Mesenchymal stem cell (in vitro differentiated cells and primary cell): ENCODE measurements around the gene OBSL1.
A peak's percentile ranks its signal among the peaks of the same experiment; 100 is the strongest.

ENCODE experiments used
- DNase-seq: peaks from one replicate; pipeline ENCODE4 v3.0.0-alpha.2; 2013
- H2AFZ ChIP-seq: one replicate; pipeline ENCODE4 v1.6.1; 2013; ENCODE audit warnings: low read depth, mild to moderate bottlenecking, control low read depth, inconsistent platforms, low read length, moderate library complexity
- H2AK5ac ChIP-seq: 2 replicates; pipeline ENCODE4 v1.6.1; 2013; ENCODE audit warnings: low read length, moderate library complexity, mild to moderate bottlenecking, inconsistent platforms; ENCODE audit not compliant: severe bottlenecking
- H2BK120ac ChIP-seq: one replicate; pipeline ENCODE4 v1.6.1; 2013; ENCODE audit warnings: low read depth, mild to moderate bottlenecking, inconsistent platforms, low read length, moderate library complexity
- H2BK12ac ChIP-seq, 2 experiments: one replicate each; pipeline ENCODE4 v1.6.1; 2013; ENCODE audit warnings: inconsistent platforms in 2 of 2, low read length in 2 of 2, mild to moderate bottlenecking in 2 of 2, moderate library complexity in 2 of 2, control low read depth in 1 of 2
- H2BK15ac ChIP-seq: one replicate; pipeline ENCODE4 v1.6.1; 2013; ENCODE audit warnings: mild to moderate bottlenecking, low read depth, inconsistent platforms; ENCODE audit not compliant: poor library complexity, severe bottlenecking
- H2BK5ac ChIP-seq: 2 replicates; pipeline ENCODE4 v1.6.1; 2013; ENCODE audit warnings: low read depth, mild to moderate bottlenecking, low read length, control low read depth, inconsistent platforms; ENCODE audit not compliant: poor library complexity, severe bottlenecking
- H3K14ac ChIP-seq, 2 experiments: one replicate each; pipeline ENCODE4 v1.6.1; 2013; ENCODE audit warnings: inconsistent platforms in 2 of 2, low read length in 2 of 2, control low read depth in 1 of 2, mild to moderate bottlenecking in 1 of 2, moderate library complexity in 1 of 2
- H3K18ac ChIP-seq, 2 experiments: one replicate each; pipeline ENCODE4 v1.6.1; 2013; ENCODE audit warnings: inconsistent platforms in 2 of 2, low read length in 2 of 2, control low read depth in 1 of 2, low read depth in 1 of 2, mild to moderate bottlenecking in 1 of 2
- H3K23ac ChIP-seq, 2 experiments: one replicate each; pipeline ENCODE4 v1.6.1; 2013; ENCODE audit warnings: inconsistent platforms in 2 of 2, low read length in 2 of 2, mild to moderate bottlenecking in 2 of 2, moderate library complexity in 2 of 2, control low read depth in 1 of 2
- H3K27ac ChIP-seq: 2 replicates; pipeline ENCODE4 v1.5.1; 2013; ENCODE audit warnings: mild to moderate bottlenecking, moderate library complexity, low read length, control low read depth, inconsistent platforms; ENCODE audit not compliant: poor library complexity, severe bottlenecking
- H3K27me3 ChIP-seq, 2 experiments: 2 replicates each; pipeline versions ENCODE4 v1.6.1 to v1.7.0; 2013; ENCODE audit warnings: low read length in 2 of 2, mild to moderate bottlenecking in 2 of 2, moderate library complexity in 2 of 2, control low read depth in 1 of 2, inconsistent platforms in 1 of 2; ENCODE audit not compliant: control insufficient read depth in 1 of 2, insufficient read depth in 1 of 2
- H3K36me3 ChIP-seq, 2 experiments: 2 replicates each; pipeline versions ENCODE4 v1.6.1 to v1.7.0; 2013; ENCODE audit warnings: low read length in 2 of 2, control low read depth in 1 of 2, inconsistent platforms in 1 of 2, low read depth in 1 of 2, mild to moderate bottlenecking in 1 of 2; ENCODE audit not compliant: insufficient read depth in 2 of 2, control insufficient read depth in 1 of 2
- H3K4ac ChIP-seq, 2 experiments: one replicate each; pipeline ENCODE4 v1.6.1; 2013; ENCODE audit warnings: inconsistent platforms in 2 of 2, low read length in 2 of 2, mild to moderate bottlenecking in 2 of 2, moderate library complexity in 2 of 2, control low read depth in 1 of 2, low read depth in 1 of 2
- H3K4me1 ChIP-seq: 2 replicates; pipeline ENCODE4 v1.6.1; 2013; ENCODE audit warnings: low read depth, low read length, control low read depth; ENCODE audit not compliant: control insufficient read depth, insufficient read depth
- H3K4me2 ChIP-seq: 2 replicates; pipeline ENCODE4 v1.6.1; 2013; ENCODE audit warnings: low read length, mild to moderate bottlenecking, inconsistent platforms; ENCODE audit not compliant: poor library complexity, severe bottlenecking
- H3K4me3 ChIP-seq, 2 experiments: 2 replicates each; pipeline versions ENCODE4 v1.5.1 to v1.7.0; 2013; ENCODE audit warnings: low read length in 2 of 2, mild to moderate bottlenecking in 2 of 2, control low read depth in 1 of 2, low read depth in 1 of 2; ENCODE audit not compliant: insufficient read depth in 1 of 2
- H3K79me1 ChIP-seq: replicated peaks from 2 replicates; pipeline ENCODE4 v1.6.1; 2013; ENCODE audit warnings: mild to moderate bottlenecking, control low read depth, low read length, inconsistent platforms; ENCODE audit not compliant: poor library complexity, severe bottlenecking
- H3K9ac ChIP-seq: 2 replicates; pipeline ENCODE4 v1.7.0; 2013; ENCODE audit warnings: mild to moderate bottlenecking, low read length, moderate library complexity
- H3K9me3 ChIP-seq: 2 replicates; pipeline ENCODE4 v1.7.0; 2013; ENCODE audit warnings: mild to moderate bottlenecking, low read length; ENCODE audit not compliant: control insufficient read depth
- H4K8ac ChIP-seq: one replicate; pipeline ENCODE4 v1.6.1; 2013; ENCODE audit warnings: inconsistent platforms, mild to moderate bottlenecking, low read length, moderate library complexity
- H4K91ac ChIP-seq: one replicate; pipeline ENCODE4 v1.6.1; 2013; ENCODE audit warnings: mild to moderate bottlenecking, low read length, inconsistent platforms
- WGBS: methylation state at CpG from one replicate; pipeline ENCODE4 v1.1.7; 2013; ENCODE audit warnings: mixed read lengths; 5-methylcytosine and 5-hydroxymethylcytosine counted together

Gene OBSL1

GRCh38 chr2:219510512-219511135, 60.7 kb downstream of the OBSL1 start:
- Histone ChIP-seq H3K27ac (no peak overlapping the region), H3K4me1 (peaks cover 38% of the 10 kb centered on the region), H3K79me1 (no peaks in the 10 kb centered on the region), H3K4ac (no peak overlapping the region), H3K14ac (peak overlapping the region in 1 of 2 experiments; percentile 61), H2BK120ac (no peak overlapping the region), H2AFZ (no peak overlapping the region), H3K4me3 (peak overlapping the region in 1 of 2 experiments; percentile 75), H3K4me2 (peak overlapping the region; percentile 90), H3K9me3 (no peaks in the 10 kb centered on the region), H2BK12ac (peak overlapping the region in 1 of 2 experiments; percentile 12), H3K9ac (peak overlapping the region; percentile 21), H3K18ac (peak overlapping the region in 1 of 2 experiments; percentile 14), H2BK5ac (no peak overlapping the region), H2BK15ac (no peak overlapping the region), H3K23ac (no peak overlapping the region), H4K91ac (no peak overlapping the region), H3K36me3 (peaks cover 15 to 29% of the 10 kb centered on the region in 2 experiments), H2AK5ac (no peak overlapping the region), H4K8ac (no peak overlapping the region), H3K27me3 (peaks cover 53 to 55% of the 10 kb centered on the region in 2 experiments)
- no peak for DNase-seq
- 54% methylated on average over 17 of the region's 22 CpGs for WGBS

- peak overlapping the region in 1 of 2 experiments; percentile 51 for H3K18ac ChIP-seq
- no peak overlapping the region for H2AK5ac ChIP-seq
- H3K4me3 ChIP-seq = peak overlapping the region; percentile 41 to 75
- H3K27ac ChIP-seq = no peak overlapping the region
- no peak overlapping the region for H3K23ac ChIP-seq
- H2BK5ac ChIP-seq = no peak overlapping the region
- H3K79me1 ChIP-seq = no peaks in the 10 kb centered on the region
- 3% methylated on average over 21 of the region's 26 CpGs for WGBS
- peak overlapping the region in 1 of 2 experiments; percentile 38 for H2BK12ac ChIP-seq
- peak; percentile 74 for DNase-seq
- H3K4me2 ChIP-seq = peak overlapping the region; percentile 90
- H4K91ac ChIP-seq = peak overlapping the region; percentile 37
- H2BK15ac ChIP-seq = no peak overlapping the region
- H3K27me3 ChIP-seq = peaks cover 47 to 48% of the 10 kb centered on the region in 2 experiments
- H2BK120ac ChIP-seq = peak overlapping the region; percentile 19
- H3K9me3 ChIP-seq = no peaks in the 10 kb centered on the region
- no peak overlapping the region for H4K8ac ChIP-seq
- H3K14ac ChIP-seq = peak overlapping the region in 1 of 2 experiments; percentile 61
- peaks cover 20 to 35% of the 10 kb centered on the region in 2 experiments for H3K36me3 ChIP-seq
- H3K9ac ChIP-seq = peak overlapping the region; percentile 21
- H3K4ac ChIP-seq = no peak overlapping the region
- peak overlapping the region; percentile 18 for H2AFZ ChIP-seq
- peaks cover 38% of the 10 kb centered on the region for H3K4me1 ChIP-seq
Observed at GRCh38 chr2:219509780-219510511, 61.4 kb downstream of the OBSL1 start.

GRCh38 chr2:219508971-219509779, 62.2 kb downstream of the OBSL1 start:
- DNase-seq = no peak
- 29% methylated on average over 6 of the region's 14 CpGs for WGBS

GRCh38 chr2:219508444-219508734, 63.0 kb downstream of the OBSL1 start:
- Histone ChIP-seq H2AK5ac (no peak overlapping the region), H2AFZ (no peak overlapping the region), H3K4me3 (no peak overlapping the region), H3K4ac (no peak overlapping the region), H3K23ac (no peak overlapping the region), H3K27ac (no peak overlapping the region), H2BK5ac (no peak overlapping the region), H2BK15ac (no peak overlapping the region), H3K18ac (no peak overlapping the region), H3K4me1 (peaks cover 32% of the 10 kb centered on the region), H3K36me3 (peaks cover 36 to 47% of the 10 kb centered on the region in 2 experiments), H2BK120ac (no peak overlapping the region), H4K8ac (no peak overlapping the region), H3K27me3 (peaks cover 31 to 32% of the 10 kb centered on the region in 2 experiments), H3K9ac (no peak overlapping the region), H3K14ac (no peak overlapping the region), H3K9me3 (no peaks in the 10 kb centered on the region), H4K91ac (no peak overlapping the region), H3K79me1 (peaks cover 3% of the 10 kb centered on the region), H2BK12ac (no peak overlapping the region), H3K4me2 (no peak overlapping the region)
- WGBS = 65% methylated on average over 2 of the region's 4 CpGs
- DNase-seq = no peak

More at GRCh38 chr2:219508971-219509779, 62.2 kb downstream of the OBSL1 start:
- Histone ChIP-seq H2BK5ac (no peak overlapping the region), H3K36me3 (peaks cover 28 to 39% of the 10 kb centered on the region in 2 experiments), H3K4me1 (peaks cover 35% of the 10 kb centered on the region), H4K91ac (no peak overlapping the region), H3K79me1 (peaks cover 1% of the 10 kb centered on the region), H3K18ac (no peak overlapping the region), H2BK15ac (no peak overlapping the region), H3K9me3 (no peaks in the 10 kb centered on the region), H3K4me3 (peak overlapping the region in 1 of 2 experiments; percentile 75), H3K4me2 (no peak overlapping the region), H2AFZ (no peak overlapping the region), H4K8ac (no peak overlapping the region), H3K9ac (peak overlapping the region; percentile 21), H3K4ac (no peak overlapping the region), H3K27me3 (peaks cover 39 to 40% of the 10 kb centered on the region in 2 experiments), H2BK12ac (no peak overlapping the region), H3K14ac (no peak overlapping the region), H3K27ac (no peak overlapping the region), H2AK5ac (no peak overlapping the region), H2BK120ac (no peak overlapping the region), H3K23ac (no peak overlapping the region)
